Activated CD4-positive, alpha-beta T cell treated with anti-CD3 and anti-CD28 coated beads, Interleukin-2, amount 50 U/mL, for 48 hours (primary cell): ENCODE results near the gene LPP.
A peak's percentile ranks its signal among the peaks of the same experiment; 100 is the strongest.

ENCODE experiments used
- DNase-seq, 2 experiments: peaks; one replicate each; pipeline ENCODE4 v3.0.0-alpha.2; 2020

The LPP gene

GRCh38 chr3:188278717-188279324 is 124.9 kb downstream of the LPP start:
- DNase-seq: no peak

GRCh38 chr3:188279502-188280335 is 125.8 kb downstream of the LPP start:
- no peak for DNase-seq

- no peak for DNase-seq
Observed at GRCh38 chr3:188280627-188281026, 126.7 kb downstream of the LPP start.

- no peak for DNase-seq
Observed at GRCh38 chr3:188282871-188283270, 128.9 kb downstream of the LPP start.

- DNase-seq: no peak
Observed at GRCh38 chr3:188283347-188283746, 129.4 kb downstream of the LPP start.

GRCh38 chr3:188284455-188285212 is 130.7 kb downstream of the LPP start:
- peak; percentile 59 to 73 for DNase-seq

- DNase-seq: peak in 1 of 2 experiments; percentile 41
Observed at GRCh38 chr3:188286087-188286513, 132.1 kb downstream of the LPP start.

- DNase-seq: no peak
Observed at GRCh38 chr3:188287339-188287738, 133.4 kb downstream of the LPP start.

- DNase-seq: no peak
Observed at GRCh38 chr3:188287762-188288505, 134.0 kb downstream of the LPP start.

GRCh38 chr3:188292251-188292650 is 138.3 kb downstream of the LPP start:
- no peak for DNase-seq

- DNase-seq: no peak
Observed at GRCh38 chr3:188292827-188293226, 138.9 kb downstream of the LPP start.

GRCh38 chr3:188294113-188294512 is 140.2 kb downstream of the LPP start:
- peak in 1 of 2 experiments; percentile 38 for DNase-seq

- DNase-seq: no peak
Observed at GRCh38 chr3:188294823-188295487, 141.0 kb downstream of the LPP start.

GRCh38 chr3:188295876-188296275 is 141.9 kb downstream of the LPP start:
- DNase-seq: no peak

- DNase-seq: no peak
Observed at GRCh38 chr3:188296761-188297612, 143.0 kb downstream of the LPP start.

GRCh38 chr3:188298585-188298984 is 144.6 kb downstream of the LPP start:
- DNase-seq: peak in 1 of 2 experiments; percentile 26

- DNase-seq: peak; percentile 60 to 70
Observed at GRCh38 chr3:188299068-188299467, 145.1 kb downstream of the LPP start.

GRCh38 chr3:188299708-188300107 is 145.8 kb downstream of the LPP start:
- DNase-seq: no peak

- DNase-seq: no peak
Observed at GRCh38 chr3:188301147-188301546, 147.2 kb downstream of the LPP start.

GRCh38 chr3:188303286-188303799 is 149.4 kb downstream of the LPP start:
- DNase-seq: no peak

GRCh38 chr3:188303823-188304222 is 149.9 kb downstream of the LPP start:
- DNase-seq: no peak
